ENCODE results near the gene NLE1. TPM values are rescaled to one million over a fixed set of nuclear protein-coding genes. Genes with fewer than 3 reads are reported as not detected.

Gene NLE1
- total and polyA plus RNA-seq, 4 donors: 2.1 to 7.7 (median 5.8) TPM

GRCh38 chr17:35101725-35102124, 40.4 kb downstream of the NLE1 start:
- H3K27ac ChIP-seq (ENCODE audit: low read depth in 1 of 2, low read length in 2 of 2): no peak overlapping the region
- H3K9ac ChIP-seq (ENCODE audit: low read depth in 1 of 2, low read length in 2 of 2): no peak overlapping the region
- peaks cover 2 to 33% (median 10%) of the 10 kb centered on the region in 4 donors for H3K36me3 ChIP-seq (ENCODE audit: control insufficient read depth in 4 of 4, insufficient read depth in 3 of 4, low read depth in 1 of 4, low read length in 3 of 4)
- WGBS: 93% methylated on average over 2 of the region's 2 CpGs
- no peak for TF ChIP-seq CTCF (IDR thresholded peaks at IDR 0.05; ENCODE audit: low read depth, low read length, missing input control)
- no peak for TF ChIP-seq ZBTB33 (IDR thresholded peaks at IDR 0.05)
- no peak for TF ChIP-seq GABPA (IDR thresholded peaks at IDR 0.05 in 1 of 2, conservative IDR thresholded peaks at IDR 0.05 in 1 of 2)
- no peak for TF ChIP-seq ATF3 (IDR thresholded peaks at IDR 0.05)
- TF ChIP-seq FOXA1 (IDR thresholded peaks at IDR 0.05): no peak
- no peak for TF ChIP-seq TAF1 (conservative IDR thresholded peaks at IDR 0.05)
- TF ChIP-seq JUND (IDR thresholded peaks at IDR 0.05): no peak
- no peak for TF ChIP-seq HNF4G (IDR thresholded peaks at IDR 0.05)
- TF ChIP-seq HNF4A (conservative IDR thresholded peaks at IDR 0.05): no peak
- TF ChIP-seq NR2F2 (IDR thresholded peaks at IDR 0.05): no peak
- no peak for TF ChIP-seq FOXA2 (IDR thresholded peaks at IDR 0.05)
- no peak for TF ChIP-seq RAD21 (IDR thresholded peaks at IDR 0.05)
- TF ChIP-seq YY1 (IDR thresholded peaks at IDR 0.05): no peak
- no peak for TF ChIP-seq MAX (IDR thresholded peaks at IDR 0.05)
- no peak for TF ChIP-seq EGR1 (IDR thresholded peaks at IDR 0.05; ENCODE audit: low read depth in 2 of 2)
- no peak for TF ChIP-seq REST (IDR thresholded peaks at IDR 0.05)
- TF ChIP-seq SP1 (IDR thresholded peaks at IDR 0.05): no peak
- no peak for TF ChIP-seq RXRA (IDR thresholded peaks at IDR 0.05)
- no peaks in the 10 kb centered on the region for H3K27me3 ChIP-seq (ENCODE audit: control insufficient read depth in 4 of 4, insufficient read depth in 4 of 4, low read length in 3 of 4)
- no peaks in the 10 kb centered on the region for H3K9me3 ChIP-seq (ENCODE audit: control insufficient read depth in 4 of 4, low read length in 3 of 4)
- H3K4me1 ChIP-seq (ENCODE audit: control insufficient read depth in 4 of 4, insufficient read depth in 4 of 4, low read length in 3 of 4): no peaks in the 10 kb centered on the region
- no peak overlapping the region for H3K4me3 ChIP-seq (ENCODE audit: low read depth in 1 of 3, low read length in 3 of 3)
- no peak for DNase-seq (ENCODE audit: low spot score)

Measured in liver (tissue), 9 donors.